Endothelial cell (in vitro differentiated cells): ENCODE data around the gene SLC26A5. TPM values are rescaled to one million over a fixed set of nuclear protein-coding genes. Genes with fewer than 3 reads are reported as not detected.
A peak's percentile ranks its signal among the peaks of the same experiment; 100 is the strongest.
"Not testable (repeated sequence)": the region's sequence is repeated elsewhere in the genome, so short reads cannot be mapped to it uniquely, and the experiment has no call there.

Source experiments
- DNase-seq: peaks from one replicate; pipeline ENCODE4 v3.0.0; 2021; ENCODE audit warnings: low spot score
- H3K27ac Mint-ChIP-seq: one replicate; pipeline ENCODE4 v1.8.0; 2021; ENCODE audit warnings: mixed read lengths, inconsistent platforms; ENCODE audit not compliant: unreplicated experiment
- H3K27me3 Mint-ChIP-seq: one replicate; pipeline ENCODE4 v1.8.0; 2021; ENCODE audit warnings: mild to moderate bottlenecking, moderate library complexity, mixed read lengths, inconsistent platforms; ENCODE audit not compliant: unreplicated experiment
- H3K36me3 Mint-ChIP-seq: one replicate; pipeline ENCODE4 v1.8.0; 2021; ENCODE audit warnings: mild to moderate bottlenecking, low read depth, mixed read lengths, inconsistent platforms; ENCODE audit not compliant: unreplicated experiment
- H3K4me1 Mint-ChIP-seq: one replicate; pipeline ENCODE4 v1.8.0; 2021; ENCODE audit warnings: mild to moderate bottlenecking, mixed read lengths, inconsistent platforms; ENCODE audit not compliant: unreplicated experiment
- H3K4me3 Mint-ChIP-seq: one replicate; pipeline ENCODE4 v1.8.0; 2021; ENCODE audit warnings: mild to moderate bottlenecking, mixed read lengths, inconsistent platforms; ENCODE audit not compliant: unreplicated experiment
- H3K9me3 Mint-ChIP-seq: one replicate; pipeline ENCODE4 v1.8.0; 2021; ENCODE audit warnings: mixed read lengths, inconsistent platforms; ENCODE audit not compliant: unreplicated experiment
- long read RNA-seq: library from polyadenylated mRNA; unstranded; transcript quantifications from one replicate; pipeline ENCODE4 v2.0.0, GENCODE V29; 2020; ENCODE audit not compliant: unreplicated experiment
- total RNA-seq: library from RNA; stranded (reverse); fragmentation: NEBNext Ultra II Directional; extraction: Animal tissue kit (Norgen Biotek cat#: 25700); gene quantifications from one replicate; pipeline ENCODE4 v1.2.1, GENCODE V29; 2021; ENCODE audit not compliant: unreplicated experiment
- TF ChIP-seq, protein P1 (sequence below): fragments of 200-600 bp; sonication (generic); IDR thresholded peaks from one replicate; pipeline ENCODE4 v1.5.0; 2021; ENCODE audit warnings: antibody characterized with exemption; ENCODE audit not compliant: unreplicated experiment

The SLC26A5 gene, protein sequence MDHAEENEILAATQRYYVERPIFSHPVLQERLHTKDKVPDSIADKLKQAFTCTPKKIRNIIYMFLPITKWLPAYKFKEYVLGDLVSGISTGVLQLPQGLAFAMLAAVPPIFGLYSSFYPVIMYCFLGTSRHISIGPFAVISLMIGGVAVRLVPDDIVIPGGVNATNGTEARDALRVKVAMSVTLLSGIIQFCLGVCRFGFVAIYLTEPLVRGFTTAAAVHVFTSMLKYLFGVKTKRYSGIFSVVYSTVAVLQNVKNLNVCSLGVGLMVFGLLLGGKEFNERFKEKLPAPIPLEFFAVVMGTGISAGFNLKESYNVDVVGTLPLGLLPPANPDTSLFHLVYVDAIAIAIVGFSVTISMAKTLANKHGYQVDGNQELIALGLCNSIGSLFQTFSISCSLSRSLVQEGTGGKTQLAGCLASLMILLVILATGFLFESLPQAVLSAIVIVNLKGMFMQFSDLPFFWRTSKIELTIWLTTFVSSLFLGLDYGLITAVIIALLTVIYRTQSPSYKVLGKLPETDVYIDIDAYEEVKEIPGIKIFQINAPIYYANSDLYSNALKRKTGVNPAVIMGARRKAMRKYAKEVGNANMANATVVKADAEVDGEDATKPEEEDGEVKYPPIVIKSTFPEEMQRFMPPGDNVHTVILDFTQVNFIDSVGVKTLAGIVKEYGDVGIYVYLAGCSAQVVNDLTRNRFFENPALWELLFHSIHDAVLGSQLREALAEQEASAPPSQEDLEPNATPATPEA
- 3.0 TPM for total RNA-seq
- long read RNA-seq: 0 reads

DNA sequence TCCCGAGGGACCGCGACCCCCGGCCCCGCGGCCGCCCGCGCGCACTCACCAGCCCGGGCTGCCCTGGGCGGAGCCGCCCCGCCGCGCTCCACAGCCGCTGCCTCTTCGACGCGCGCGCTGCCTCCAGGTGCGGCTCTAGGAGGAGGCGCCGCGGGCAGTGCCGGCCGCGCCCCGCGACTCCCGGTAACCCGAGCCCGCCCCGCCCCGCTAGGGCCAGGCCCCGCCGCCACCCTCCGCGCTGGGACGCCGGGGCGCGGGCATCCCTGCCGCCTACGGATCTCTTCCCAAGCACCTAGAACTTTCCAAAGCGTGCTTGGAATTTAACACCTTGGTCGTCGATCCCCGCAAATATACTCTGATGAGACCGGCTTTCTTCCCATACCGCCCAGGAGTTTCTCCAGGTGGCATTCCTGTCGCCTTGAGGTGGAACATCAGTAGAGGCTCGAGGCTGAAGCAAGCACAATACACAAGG, at the start of gene SLC26A5:
SLC26A5 (minus strand) TSS at position 159 of the 472 bp plus-strand sequence. CDS start 24,693 bp downstream, outside the sequence.
- no peak within 1 kb of the TSS for H3K27ac Mint-ChIP-seq

DNA sequence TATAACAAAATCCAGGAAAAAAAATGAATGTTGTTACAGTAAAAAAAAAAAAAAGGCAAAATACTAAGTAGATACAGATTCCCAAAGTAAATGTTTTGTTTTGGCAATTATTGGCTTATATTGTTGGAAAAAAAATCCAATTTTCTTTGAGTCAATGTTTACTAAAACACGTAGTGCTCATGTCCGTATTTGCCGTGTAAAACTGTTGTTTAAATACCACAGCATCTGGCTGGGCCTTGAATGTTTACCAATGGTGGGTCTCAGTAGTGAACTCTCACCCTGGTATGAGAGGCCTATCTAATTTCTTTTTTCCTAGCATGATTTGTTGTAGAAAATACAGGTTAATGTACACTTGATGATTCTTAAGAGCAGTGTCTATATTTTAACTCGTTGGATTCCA, 41.4 kb upstream of the SLC26A5 start:
- no peaks in the 10 kb centered on the region for H3K36me3 Mint-ChIP-seq
- no peaks in the 10 kb centered on the region for H3K4me1 Mint-ChIP-seq
- H3K27me3 Mint-ChIP-seq: peaks cover 1% of the 10 kb centered on the region
- H3K27ac Mint-ChIP-seq: no peak overlapping the region
- no peaks in the 10 kb centered on the region for H3K9me3 Mint-ChIP-seq
- no peak overlapping the region for H3K4me3 Mint-ChIP-seq
- TF ChIP-seq, protein P1, sequence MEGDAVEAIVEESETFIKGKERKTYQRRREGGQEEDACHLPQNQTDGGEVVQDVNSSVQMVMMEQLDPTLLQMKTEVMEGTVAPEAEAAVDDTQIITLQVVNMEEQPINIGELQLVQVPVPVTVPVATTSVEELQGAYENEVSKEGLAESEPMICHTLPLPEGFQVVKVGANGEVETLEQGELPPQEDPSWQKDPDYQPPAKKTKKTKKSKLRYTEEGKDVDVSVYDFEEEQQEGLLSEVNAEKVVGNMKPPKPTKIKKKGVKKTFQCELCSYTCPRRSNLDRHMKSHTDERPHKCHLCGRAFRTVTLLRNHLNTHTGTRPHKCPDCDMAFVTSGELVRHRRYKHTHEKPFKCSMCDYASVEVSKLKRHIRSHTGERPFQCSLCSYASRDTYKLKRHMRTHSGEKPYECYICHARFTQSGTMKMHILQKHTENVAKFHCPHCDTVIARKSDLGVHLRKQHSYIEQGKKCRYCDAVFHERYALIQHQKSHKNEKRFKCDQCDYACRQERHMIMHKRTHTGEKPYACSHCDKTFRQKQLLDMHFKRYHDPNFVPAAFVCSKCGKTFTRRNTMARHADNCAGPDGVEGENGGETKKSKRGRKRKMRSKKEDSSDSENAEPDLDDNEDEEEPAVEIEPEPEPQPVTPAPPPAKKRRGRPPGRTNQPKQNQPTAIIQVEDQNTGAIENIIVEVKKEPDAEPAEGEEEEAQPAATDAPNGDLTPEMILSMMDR: no peak
- DNase-seq: no peak

More for the DNA sequence above, at the start of gene SLC26A5:
- peaks cover 18% of the 10 kb centered on the region for H3K4me1 Mint-ChIP-seq
- no peaks in the 10 kb centered on the region for H3K9me3 Mint-ChIP-seq
- H3K27me3 Mint-ChIP-seq: peaks cover 3% of the 10 kb centered on the region
- H3K4me3 Mint-ChIP-seq: peak within 1 kb of the TSS; percentile 92
- TF ChIP-seq, protein P1: no peak
- DNase-seq: peak; percentile 46
- peaks cover 7% of the 10 kb centered on the region for H3K36me3 Mint-ChIP-seq

DNA sequence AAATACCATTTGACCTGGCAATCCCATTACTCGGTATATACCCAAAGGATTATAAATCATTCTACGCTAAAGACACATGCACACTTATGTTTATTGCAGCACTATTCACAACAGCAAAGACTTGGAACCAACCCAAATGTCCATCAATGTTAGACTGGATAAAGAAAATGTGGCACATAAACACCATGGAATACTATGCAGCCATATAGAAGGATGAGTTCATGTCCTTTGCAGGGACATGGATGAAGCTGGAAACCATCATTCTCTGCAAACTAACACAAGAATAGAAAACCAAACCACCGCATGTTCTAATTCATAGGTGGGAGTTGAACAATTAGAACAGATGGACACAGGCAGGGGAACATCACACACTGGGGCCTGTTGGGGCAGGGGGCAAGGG, 40.9 kb upstream of the SLC26A5 start:
- not testable (repeated sequence) for H3K36me3 Mint-ChIP-seq, H3K9me3 Mint-ChIP-seq, H3K27me3 Mint-ChIP-seq, H3K4me3 Mint-ChIP-seq, DNase-seq, H3K4me1 Mint-ChIP-seq, H3K27ac Mint-ChIP-seq

DNA sequence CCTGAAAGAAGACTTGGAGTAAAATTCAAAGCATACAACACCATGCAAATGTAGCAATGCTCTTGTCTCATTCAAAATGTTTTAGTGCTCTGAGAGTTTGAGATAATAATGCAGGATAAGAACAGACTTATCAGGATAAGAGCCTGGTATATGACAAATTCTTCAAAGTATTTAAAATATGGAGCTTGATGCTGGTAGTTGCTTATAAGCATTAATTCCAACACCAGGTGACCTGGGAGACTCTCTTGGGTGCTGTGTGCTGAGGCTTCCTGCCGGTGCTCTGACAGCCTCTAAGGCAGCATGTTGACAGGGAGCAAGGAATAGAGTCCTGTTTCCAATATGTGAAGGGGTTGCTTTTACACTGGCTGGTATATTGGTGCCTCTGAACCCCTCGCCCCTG, 34.8 kb upstream of the SLC26A5 start:
- Mint-ChIP-seq H3K36me3 (no peaks in the 10 kb centered on the region), H3K4me3 (no peak overlapping the region), H3K9me3 (no peaks in the 10 kb centered on the region), H3K27ac (no peak overlapping the region), H3K4me1 (no peaks in the 10 kb centered on the region), H3K27me3 (no peaks in the 10 kb centered on the region)
- no peak for DNase-seq
- TF ChIP-seq, protein P1: no peak

DNA sequence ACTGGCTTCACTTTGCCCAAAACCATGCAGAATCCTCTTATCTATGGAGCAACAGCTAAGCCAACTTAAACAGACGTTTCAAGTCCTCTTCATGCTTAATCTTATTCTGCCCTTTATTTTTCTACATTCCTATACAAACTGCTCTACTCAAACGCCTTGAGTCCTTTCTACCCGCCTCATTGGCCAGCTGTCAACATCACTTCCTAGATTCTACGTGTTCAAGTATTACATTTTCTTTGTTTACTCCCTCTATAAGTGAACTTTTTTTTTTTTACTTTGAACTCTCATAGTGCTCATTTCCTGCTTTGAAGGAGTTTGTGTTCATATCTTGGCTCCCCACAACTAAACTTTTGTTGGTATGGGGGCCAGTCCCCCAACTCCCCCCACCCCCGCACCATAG, 28.9 kb upstream of the SLC26A5 start:
- no peak overlapping the region for H3K27ac Mint-ChIP-seq
- H3K4me1 Mint-ChIP-seq: no peaks in the 10 kb centered on the region
- H3K36me3 Mint-ChIP-seq: no peaks in the 10 kb centered on the region
- H3K9me3 Mint-ChIP-seq: no peaks in the 10 kb centered on the region
- TF ChIP-seq, protein P1: no peak
- no peaks in the 10 kb centered on the region for H3K27me3 Mint-ChIP-seq
- no peak overlapping the region for H3K4me3 Mint-ChIP-seq
- no peak for DNase-seq
